Psoas muscle (tissue), 8 donors: Measurements from ENCODE around the gene SHC3. TPM values are rescaled to one million over a fixed set of nuclear protein-coding genes. Genes with fewer than 3 reads are reported as not detected.

ENCODE experiments used
- ATAC-seq, 4 donors: fragments of 200-7000 bp; cut with Tn5 transposase; one replicate each; pipeline ENCODE4 v1.9.1; 2020; ENCODE audit warnings: moderate library complexity in 3 of 4, mild to moderate bottlenecking in 2 of 4
- DNase-seq, 2 donors: peaks; one replicate each; pipeline ENCODE4 v3.0.0-alpha.2; 2020
- H3K27ac ChIP-seq: fragments of 200-600 bp; one replicate; pipeline ENCODE4 v1.8.0; 2022
- H3K27me3 ChIP-seq, 3 donors: fragments of 200-600 bp in 1 of 3; one replicate each; pipeline versions ENCODE4 v1.6.1 to v1.8.0; 2013 to 2022; ENCODE audit warnings: low read length in 2 of 3, mild to moderate bottlenecking in 2 of 3, moderate library complexity in 1 of 3; ENCODE audit not compliant: insufficient read depth in 3 of 3
- H3K36me3 ChIP-seq, 2 donors: fragments of 200-600 bp in 1 of 2; one replicate each; pipeline versions ENCODE4 v1.6.1 to v1.8.0; 2013 to 2022; ENCODE audit warnings: low read depth in 1 of 2, mild to moderate bottlenecking in 1 of 2, moderate library complexity in 1 of 2; ENCODE audit not compliant: insufficient read depth in 1 of 2
- H3K4me1 ChIP-seq: fragments of 200-600 bp; one replicate; pipeline ENCODE4 v1.8.0; 2022
- H3K4me3 ChIP-seq: fragments of 200-600 bp; one replicate; pipeline ENCODE4 v1.8.0; 2022; ENCODE audit warnings: mild to moderate bottlenecking
- H3K9me3 ChIP-seq: fragments of 200-600 bp; one replicate; pipeline ENCODE4 v1.8.0; 2022
- CTCF ChIP-seq: fragments of 200-600 bp; IDR thresholded peaks from one replicate; pipeline ENCODE4 v1.8.0; 2022; ENCODE audit warnings: antibody characterized with exemption
- WGBS, 3 donors: extraction: QIAGEN DNeasy Blood & Tissue Kit; methylation state at CpG; one replicate each; pipeline versions ENCODE4 v1.1.6 to v1.1.7; 2013; 5-methylcytosine and 5-hydroxymethylcytosine counted together
- intact Hi-C, 2 donors: fragments of 100-400 bp; cut with DNase I; formaldehyde crosslinking; loops; one replicate each; pipeline versions ENCODE4 v1.11.0 to v1.14.2; 2022
- polyA plus RNA-seq, 3 donors: library from polyadenylated mRNA; stranded (reverse); fragments of 200-250 nt; gene quantifications; one replicate each; pipeline ENCODE4 v1.2.3, GENCODE V29; 2013
- total RNA-seq, 4 donors: library from RNA; stranded (reverse); fragmentation: NEBNext Ultra II Directional in 2 of 4; extraction: Animal tissue kit (Norgen Biotek cat#: 25700) in 2 of 4; gene quantifications; one replicate each; pipeline versions ENCODE4 v1.2.1 to v1.2.4, GENCODE V29; 2021 to 2023
- donor health status: healthy with polysubstance abuse.
- donor health status: DM: no; HTN: no; CAD: no; lungs with moderate emphysema.
- donor health status: Bipolar disorder and iron deficiency.
- donor health status: healthy.
- donor health status: DM: yes; HTN: yes; CAD: no.
- donor health status: DM: no; HTN: no; CAD: no.
- donor health status: DM: no; HTN: no; CAD: no.
- donor health status: DM: yes; HTN: yes; CAD: no.

Gene SHC3
- total and polyA plus RNA-seq, 7 donors: 0.04 to 0.71 (median 0.20) TPM

DNA sequence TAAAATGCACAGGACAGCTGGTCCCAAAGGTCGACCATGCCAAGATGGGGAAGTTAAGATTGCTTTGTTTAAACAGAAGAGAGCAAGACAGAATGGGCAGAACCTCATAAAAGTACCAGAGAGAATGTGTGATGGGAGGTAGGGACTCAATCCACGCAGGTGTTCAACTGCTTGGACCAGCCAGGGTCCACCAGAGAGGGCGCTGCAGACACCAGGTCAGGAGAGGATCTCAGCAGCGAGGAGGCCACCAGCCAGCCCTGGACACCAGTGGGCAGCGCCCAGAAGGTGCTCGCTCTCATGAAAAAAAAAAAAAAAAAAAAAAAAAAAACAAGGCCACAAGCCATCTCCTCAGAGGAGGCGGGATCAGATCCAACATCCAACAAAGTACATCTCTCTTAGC, 81.8 kb downstream of the SHC3 start:
- intact Hi-C loops: no loop called here
- 83 to 91% (median 91%) methylated on average over 7 of the region's 7 CpGs for WGBS, 3 donors
- no peak for ATAC-seq

GRCh38 chr9:89095761-89096528, 82.7 kb downstream of the SHC3 start:
- H3K9me3 ChIP-seq: no peaks in the 10 kb centered on the region
- no peaks in the 10 kb centered on the region for H3K27me3 ChIP-seq
- H3K4me3 ChIP-seq: no peak overlapping the region
- intact Hi-C loops: no loop called here
- DNase-seq: no peak
- TF ChIP-seq CTCF: no peak
- no peaks in the 10 kb centered on the region for H3K36me3 ChIP-seq
- no peak overlapping the region for H3K27ac ChIP-seq
- 53 to 63% (median 54%) methylated on average over 11 of the region's 11 CpGs for WGBS, 3 donors
- no peak for ATAC-seq
- H3K4me1 ChIP-seq: no peaks in the 10 kb centered on the region

More for the DNA sequence above, 81.8 kb downstream of the SHC3 start:
- Histone ChIP-seq H3K36me3 (no peaks in the 10 kb centered on the region), H3K27me3 (no peaks in the 10 kb centered on the region), H3K27ac (no peak overlapping the region), H3K9me3 (no peaks in the 10 kb centered on the region), H3K4me3 (no peak overlapping the region), H3K4me1 (no peaks in the 10 kb centered on the region)
- DNase-seq: no peak
- no peak for TF ChIP-seq CTCF

DNA sequence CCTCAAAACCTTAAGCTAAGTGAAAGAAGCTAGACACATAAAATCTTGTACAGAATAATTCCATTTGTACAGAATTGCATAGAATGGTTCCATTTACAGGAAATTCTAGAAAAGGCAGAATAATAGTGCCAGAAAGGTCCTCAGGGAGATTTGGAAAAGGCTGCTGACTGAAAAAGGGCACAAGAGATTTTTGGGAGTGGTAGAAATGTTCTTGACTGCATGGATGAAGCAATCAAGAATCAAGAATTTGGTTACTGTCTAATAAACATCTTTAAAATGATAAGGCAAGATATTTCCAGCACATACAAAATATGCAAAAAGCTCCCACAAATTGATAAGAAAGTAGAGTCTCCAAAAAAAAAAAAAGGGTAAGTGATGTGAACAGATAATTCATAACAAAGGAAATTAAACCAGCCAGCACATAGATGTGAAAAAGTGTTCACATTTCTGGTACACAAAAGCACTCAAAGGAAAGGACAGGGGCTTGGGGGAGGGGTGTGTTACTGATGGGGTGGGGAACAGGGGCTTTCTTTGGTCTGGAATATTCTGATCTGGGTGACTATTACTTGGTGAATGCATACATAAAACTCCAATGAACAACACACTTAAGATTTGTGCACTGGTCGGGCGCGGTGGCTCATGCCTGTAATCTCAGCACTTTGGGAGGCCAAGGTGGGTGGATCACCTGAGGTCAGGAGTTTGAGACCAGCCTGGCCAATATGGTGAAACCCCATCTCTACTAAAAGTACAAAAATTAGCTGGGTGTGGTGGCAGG, 85.2 kb downstream of the SHC3 start:
- ATAC-seq: no peak

DNA sequence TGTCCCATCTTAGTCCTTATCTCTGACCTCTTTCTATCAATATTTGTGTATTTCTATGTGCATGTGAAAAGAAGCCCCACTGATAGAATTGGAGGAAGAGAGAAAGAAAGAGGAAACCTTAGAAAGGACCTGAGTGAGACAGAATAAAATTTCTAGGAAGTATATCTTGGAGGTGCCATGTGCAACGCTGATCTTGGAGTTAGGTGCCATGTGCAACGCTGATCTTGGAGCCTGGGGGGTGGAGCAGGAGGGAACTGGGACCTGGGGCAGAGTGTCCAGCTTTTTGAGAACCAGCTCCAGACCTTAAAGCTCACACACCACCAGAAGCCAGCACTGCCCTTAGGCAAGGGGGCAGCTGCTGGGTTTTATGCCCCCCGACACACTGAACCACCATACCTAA, 89.4 kb downstream of the SHC3 start:
- TF ChIP-seq CTCF: no peak
- H3K4me1 ChIP-seq: no peaks in the 10 kb centered on the region
- DNase-seq: no peak
- WGBS, 3 donors: 88 to 95% (median 94%) methylated on average over 3 of the region's 3 CpGs
- no peaks in the 10 kb centered on the region for H3K27me3 ChIP-seq
- intact Hi-C loops: no loop called here
- H3K4me3 ChIP-seq: no peak overlapping the region
- ATAC-seq: no peak
- H3K9me3 ChIP-seq: no peaks in the 10 kb centered on the region
- H3K36me3 ChIP-seq: no peaks in the 10 kb centered on the region
- H3K27ac ChIP-seq: no peak overlapping the region

More for the DNA sequence above, 85.2 kb downstream of the SHC3 start:
- Histone ChIP-seq H3K27ac (no peak overlapping the region), H3K9me3 (no peaks in the 10 kb centered on the region), H3K4me1 (no peaks in the 10 kb centered on the region), H3K4me3 (no peak overlapping the region), H3K27me3 (no peaks in the 10 kb centered on the region), H3K36me3 (no peaks in the 10 kb centered on the region)
- DNase-seq: no peak
- WGBS, 3 donors: 96 to 100% (median 96%) methylated on average over 3 of the region's 3 CpGs
- intact Hi-C loops: no loop called here
- no peak for TF ChIP-seq CTCF
